HG02759 (cell line): ENCODE data around the gene AFAP1.

Source experiments
- ATAC-seq: cut with Tn5 transposase; IDR thresholded peaks from one replicate; pipeline ENCODE4 v1.9.1; 2021; ENCODE audit warnings: mild to moderate bottlenecking, moderate library complexity; ENCODE audit not compliant: unreplicated experiment

AFAP1 gene

GRCh38 chr4:7788193-7788592 lies 151.5 kb downstream of the AFAP1 start:
- ATAC-seq, result no peak

GRCh38 chr4:7787681-7788141 lies 151.9 kb downstream of the AFAP1 start:
- no peak for ATAC-seq

GRCh38 chr4:7787067-7787466 lies 152.6 kb downstream of the AFAP1 start:
- ATAC-seq, result no peak

GRCh38 chr4:7786517-7786916 lies 153.1 kb downstream of the AFAP1 start:
- ATAC-seq, result no peak

- ATAC-seq, result no peak
Observed at GRCh38 chr4:7786040-7786439, 153.6 kb downstream of the AFAP1 start.

- no peak for ATAC-seq
Observed at GRCh38 chr4:7785017-7785416, 154.6 kb downstream of the AFAP1 start.

GRCh38 chr4:7784131-7784870 lies 155.4 kb downstream of the AFAP1 start:
- ATAC-seq, result no peak

- ATAC-seq, result no peak
Observed at GRCh38 chr4:7783541-7783940, 156.1 kb downstream of the AFAP1 start.

GRCh38 chr4:7782783-7783182 lies 156.9 kb downstream of the AFAP1 start:
- ATAC-seq, result no peak

- no peak for ATAC-seq
Observed at GRCh38 chr4:7781993-7782392, 157.7 kb downstream of the AFAP1 start.

- ATAC-seq, result no peak
Observed at GRCh38 chr4:7781366-7781765, 158.3 kb downstream of the AFAP1 start.

- ATAC-seq, result no peak
Observed at GRCh38 chr4:7780751-7781348, 158.8 kb downstream of the AFAP1 start.

GRCh38 chr4:7779432-7779768 lies 160.3 kb downstream of the AFAP1 start:
- no peak for ATAC-seq

- no peak for ATAC-seq
Observed at GRCh38 chr4:7778510-7779431, 160.9 kb downstream of the AFAP1 start.

GRCh38 chr4:7777871-7778509 lies 161.7 kb downstream of the AFAP1 start:
- no peak for ATAC-seq

- no peak for ATAC-seq
Observed at GRCh38 chr4:7777017-7777710, 162.5 kb downstream of the AFAP1 start.

GRCh38 chr4:7775396-7775795 lies 164.3 kb downstream of the AFAP1 start:
- no peak for ATAC-seq

GRCh38 chr4:7774301-7775294 lies 165.1 kb downstream of the AFAP1 start:
- no peak for ATAC-seq

- ATAC-seq, result no peak
Observed at GRCh38 chr4:7773401-7774180, 166.1 kb downstream of the AFAP1 start.
